G401 (cell line): ENCODE data around the gene ZCRB1. TPM values are rescaled to one million over a fixed set of nuclear protein-coding genes. Genes with fewer than 3 reads are reported as not detected.

ENCODE experiments used
- DNase-seq: peaks from one replicate; pipeline ENCODE4 v3.0.0-alpha.2; 2015; ENCODE audit warnings: low spot score
- in situ Hi-C: cut with HindIII; loops from 2 replicates; pipeline ENCODE4 v1.10.0; 2016; ENCODE audit warnings: low sequenced_read_pairs, mixed read lengths
- total RNA-seq: library from RNA; depleted of rRNA; stranded (reverse); fragments of >200 nt; shearing (Covaris generic); gene quantifications from 2 replicates; pipeline ENCODE4 v1.2.3, GENCODE V29; 2014; rRNA removed

Gene ZCRB1
- total RNA-seq, 1 experiment from 2014 or later = 98.1 TPM

DNA sequence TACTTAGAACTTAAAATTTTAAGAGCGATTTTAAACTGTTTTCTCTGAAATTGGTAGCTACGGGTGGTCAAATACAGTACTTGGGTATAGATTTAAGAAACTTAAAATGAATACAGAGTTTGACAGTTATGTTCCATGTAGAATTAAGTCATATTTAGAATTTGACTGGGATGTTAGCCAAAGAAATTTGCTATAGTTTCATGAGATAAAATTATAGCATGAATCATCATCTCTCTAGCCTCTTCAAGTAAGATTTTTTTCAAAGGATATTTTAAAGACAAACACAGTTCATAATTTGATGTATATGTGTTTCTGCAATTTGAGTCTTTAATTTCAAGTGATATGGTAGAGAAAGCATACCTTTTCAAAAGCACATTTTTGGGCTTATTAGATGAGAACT is 41.0 kb downstream of the ZCRB1 start:
- in situ Hi-C loops = no loop called here
- no peak for DNase-seq

DNA sequence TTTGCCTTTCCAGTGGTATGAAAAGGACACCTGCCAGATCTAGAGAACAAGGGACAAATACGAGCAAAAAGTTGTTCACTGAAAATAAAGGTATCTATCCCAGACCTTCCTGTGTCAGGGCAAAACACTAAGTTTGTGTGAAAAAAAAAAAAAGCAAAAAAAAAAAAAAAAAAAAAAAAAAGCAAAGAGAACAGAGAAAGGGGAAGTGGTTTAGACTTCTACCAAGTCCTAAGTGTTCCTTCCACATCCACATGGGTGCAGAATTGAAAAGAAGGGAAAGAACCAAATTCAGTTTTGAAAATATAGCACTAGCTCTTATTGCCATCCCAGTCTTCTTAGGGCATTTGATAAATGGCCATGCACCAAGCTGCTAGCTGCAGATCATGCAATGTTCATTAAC is 41.7 kb downstream of the ZCRB1 start:
- no peak for DNase-seq
- in situ Hi-C loops = no loop called here

DNA sequence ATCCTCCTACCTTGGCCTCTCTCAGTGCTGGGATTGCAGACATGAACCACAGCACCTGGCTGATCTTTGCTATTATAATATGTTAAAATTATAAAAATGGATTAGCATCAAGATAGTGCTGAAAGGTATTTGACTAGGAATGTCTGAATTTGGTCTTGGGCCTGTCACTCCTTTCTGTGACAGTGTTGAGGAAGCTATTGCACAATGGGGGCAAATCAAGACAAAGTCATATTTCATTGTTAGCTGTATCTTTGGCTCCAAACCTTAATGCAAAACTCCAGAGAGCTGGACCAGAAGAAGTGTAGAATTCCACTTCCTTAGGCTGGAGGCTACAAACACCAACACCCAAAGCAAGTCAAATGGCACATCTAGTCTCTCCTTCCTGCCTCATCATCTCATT is 42.2 kb downstream of the ZCRB1 start:
- in situ Hi-C loops = no loop called here
- DNase-seq = no peak

DNA sequence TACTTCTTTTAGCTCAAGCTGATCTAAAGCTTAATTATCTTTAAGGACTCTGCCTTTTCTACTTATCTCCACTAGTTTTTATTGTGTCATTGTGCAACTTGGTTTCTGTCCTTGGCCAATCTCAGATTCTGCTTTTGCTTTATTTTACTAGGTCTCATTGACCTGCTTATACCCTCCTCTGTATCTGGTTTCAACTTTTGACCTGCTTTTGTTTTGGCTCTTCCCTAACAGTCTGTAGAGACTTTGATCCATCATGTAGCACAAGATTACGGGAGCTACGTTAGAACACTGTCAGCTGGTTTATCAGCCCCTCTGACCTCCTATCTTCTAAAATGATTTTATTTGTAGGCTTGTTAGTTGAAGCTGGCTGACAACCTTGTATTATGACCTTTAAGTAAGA is 43.6 kb downstream of the ZCRB1 start:
- in situ Hi-C loops = no loop called here
- no peak for DNase-seq

DNA sequence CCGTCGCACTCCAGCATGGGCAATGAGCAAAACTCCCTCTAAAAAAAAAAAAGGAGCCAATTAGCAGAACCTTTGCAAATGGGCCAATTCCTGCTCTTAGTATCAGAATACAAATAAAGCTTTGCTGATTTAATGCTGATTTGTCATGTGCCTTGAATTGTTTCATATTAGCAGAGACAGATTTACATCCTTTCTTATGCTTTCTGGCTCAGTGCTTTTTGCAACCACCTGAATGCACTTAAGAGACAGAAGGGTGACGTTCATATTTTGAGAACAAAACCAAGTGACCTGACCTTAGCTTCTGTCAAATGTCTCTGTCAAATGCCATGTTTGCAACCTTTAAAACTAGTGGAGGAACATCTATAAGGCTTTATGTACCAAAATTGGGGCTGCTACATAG is 44.0 kb downstream of the ZCRB1 start:
- in situ Hi-C loops = no loop called here
- no peak for DNase-seq

DNA sequence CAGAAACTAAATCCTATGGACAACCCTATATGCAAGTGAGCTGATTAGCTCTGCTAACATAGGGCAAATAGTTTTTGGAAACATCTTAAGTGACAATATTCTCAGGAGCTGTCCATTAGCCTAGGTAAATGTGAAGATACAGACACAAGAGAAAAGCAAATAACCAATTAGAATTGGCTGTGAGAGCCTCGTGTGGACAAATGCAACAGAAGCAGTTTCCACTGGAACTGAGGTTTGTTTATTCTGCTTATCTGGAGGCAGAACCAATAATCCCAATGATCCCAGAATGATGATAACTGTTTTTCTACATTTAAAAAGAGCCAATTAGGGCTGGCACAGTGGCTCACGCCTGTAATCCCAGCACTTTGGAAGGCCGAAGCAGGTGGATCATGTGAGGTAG is 44.6 kb downstream of the ZCRB1 start:
- no peak for DNase-seq
- in situ Hi-C loops = no loop called here

DNA sequence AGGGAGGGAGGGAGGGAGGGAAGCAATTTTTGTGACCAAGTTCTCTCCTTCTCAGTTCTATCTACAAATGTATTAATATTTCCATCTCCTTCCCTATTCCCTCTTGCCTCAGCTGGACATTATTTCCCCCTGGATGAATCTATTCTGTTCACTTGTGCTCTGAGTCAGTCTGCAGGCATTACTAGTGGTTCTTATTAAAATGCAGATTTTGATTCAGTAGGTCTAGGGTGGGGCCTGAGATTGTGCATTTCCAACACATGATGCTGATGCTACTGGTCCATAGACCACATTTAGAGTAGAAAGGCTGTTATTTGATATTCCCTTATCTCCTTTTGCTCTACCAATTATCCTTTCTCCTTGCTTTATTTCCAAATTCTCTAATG is 47.8 kb downstream of the ZCRB1 start:
- in situ Hi-C loops = no loop called here
- DNase-seq = no peak

DNA sequence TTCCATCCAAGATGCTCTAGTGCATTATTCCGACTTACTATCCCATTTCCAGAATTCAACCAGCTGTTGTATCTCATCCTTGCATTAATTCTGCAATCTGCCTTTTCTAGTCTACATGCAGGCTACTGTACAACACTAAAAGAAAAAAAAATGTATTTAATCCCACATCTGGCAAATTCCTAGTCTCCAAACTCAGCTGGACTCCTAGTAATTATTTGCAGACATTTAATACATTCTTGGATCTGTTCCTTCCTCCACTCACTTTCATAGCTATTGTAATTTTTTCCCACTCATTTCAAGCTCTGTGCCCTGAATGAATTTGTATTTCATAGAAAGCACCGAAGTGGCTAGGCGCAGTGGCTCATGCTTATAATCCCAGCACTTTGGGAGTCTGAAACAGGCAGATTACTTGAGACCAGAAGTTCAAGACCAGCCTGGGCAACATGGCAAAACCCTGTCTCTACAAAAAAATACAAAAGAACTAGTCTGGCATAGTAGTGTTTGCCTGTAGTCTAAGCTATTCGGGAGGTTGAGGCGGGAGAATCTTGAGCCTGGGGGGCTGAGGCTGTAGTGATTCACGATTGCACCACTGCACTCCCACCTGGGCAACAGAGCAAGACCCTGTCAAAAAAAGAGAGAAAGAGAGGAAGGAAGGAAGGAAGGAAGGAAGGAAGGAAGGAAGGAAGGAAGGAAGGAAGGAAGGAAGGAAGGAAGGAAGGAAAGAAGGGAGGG is 48.3 kb downstream of the ZCRB1 start:
- in situ Hi-C loops = no loop called here
- no peak for DNase-seq

DNA sequence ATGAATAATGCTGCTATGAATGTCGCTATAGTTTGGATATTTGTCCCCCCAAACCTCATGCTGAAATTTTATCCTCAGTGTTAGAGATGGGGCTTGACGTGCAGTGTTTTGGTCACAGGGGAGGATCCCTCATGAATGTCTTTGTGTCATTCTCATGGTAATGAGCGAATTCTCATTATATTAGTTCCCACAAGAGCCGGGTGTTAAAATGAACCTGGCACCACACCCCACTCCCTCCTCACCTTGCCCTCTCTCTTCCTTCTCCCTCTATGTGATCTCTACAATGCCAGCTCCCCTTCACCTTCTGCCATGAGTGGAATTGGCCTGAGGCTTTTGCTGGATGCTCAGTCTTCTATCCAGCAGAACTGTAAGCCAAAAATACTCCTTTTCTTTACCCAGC is 50.4 kb downstream of the ZCRB1 start:
- no peak for DNase-seq
- in situ Hi-C loops = no loop called here

DNA sequence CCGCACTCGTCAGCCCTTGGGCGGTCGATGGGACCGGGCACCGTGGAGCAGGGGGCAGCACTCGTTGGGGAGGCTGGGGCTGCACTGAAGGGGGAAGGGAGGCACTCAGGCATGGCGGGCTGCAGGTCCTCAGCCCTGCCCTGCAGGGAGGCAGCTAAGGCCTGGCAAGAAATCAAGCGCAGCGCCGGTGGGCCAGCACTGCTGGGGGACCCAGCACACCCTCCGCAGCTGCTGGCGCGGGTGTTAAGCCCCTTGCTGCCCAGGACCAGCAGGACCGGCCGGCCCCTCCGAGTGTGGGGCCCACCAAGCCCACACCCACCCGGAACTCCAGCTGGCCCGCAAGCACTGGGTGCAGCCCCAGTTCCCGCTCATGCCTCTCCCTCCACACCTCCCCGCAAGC is 52.2 kb downstream of the ZCRB1 start:
- in situ Hi-C loops = no loop called here
- DNase-seq = no peak

DNA sequence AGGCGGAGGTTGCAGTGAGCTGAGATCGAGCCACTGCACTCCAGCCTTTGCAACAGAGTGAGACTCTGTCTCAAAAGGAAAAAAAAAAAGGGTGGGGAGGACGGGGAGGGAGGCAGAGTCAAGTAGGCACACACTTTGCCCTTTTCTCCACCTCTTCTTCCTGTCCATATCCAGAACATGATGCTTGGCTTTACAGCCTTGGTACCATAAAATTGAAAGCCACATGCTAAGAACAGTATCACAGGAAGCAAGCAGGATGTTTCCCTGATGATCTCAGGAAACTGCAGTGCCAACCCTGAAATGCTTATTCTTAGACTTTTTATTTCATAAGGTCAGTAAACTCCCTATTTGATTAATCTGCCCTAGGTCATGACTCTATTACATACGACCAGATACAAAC is 55.3 kb downstream of the ZCRB1 start:
- in situ Hi-C loops = no loop called here
- DNase-seq = no peak

DNA sequence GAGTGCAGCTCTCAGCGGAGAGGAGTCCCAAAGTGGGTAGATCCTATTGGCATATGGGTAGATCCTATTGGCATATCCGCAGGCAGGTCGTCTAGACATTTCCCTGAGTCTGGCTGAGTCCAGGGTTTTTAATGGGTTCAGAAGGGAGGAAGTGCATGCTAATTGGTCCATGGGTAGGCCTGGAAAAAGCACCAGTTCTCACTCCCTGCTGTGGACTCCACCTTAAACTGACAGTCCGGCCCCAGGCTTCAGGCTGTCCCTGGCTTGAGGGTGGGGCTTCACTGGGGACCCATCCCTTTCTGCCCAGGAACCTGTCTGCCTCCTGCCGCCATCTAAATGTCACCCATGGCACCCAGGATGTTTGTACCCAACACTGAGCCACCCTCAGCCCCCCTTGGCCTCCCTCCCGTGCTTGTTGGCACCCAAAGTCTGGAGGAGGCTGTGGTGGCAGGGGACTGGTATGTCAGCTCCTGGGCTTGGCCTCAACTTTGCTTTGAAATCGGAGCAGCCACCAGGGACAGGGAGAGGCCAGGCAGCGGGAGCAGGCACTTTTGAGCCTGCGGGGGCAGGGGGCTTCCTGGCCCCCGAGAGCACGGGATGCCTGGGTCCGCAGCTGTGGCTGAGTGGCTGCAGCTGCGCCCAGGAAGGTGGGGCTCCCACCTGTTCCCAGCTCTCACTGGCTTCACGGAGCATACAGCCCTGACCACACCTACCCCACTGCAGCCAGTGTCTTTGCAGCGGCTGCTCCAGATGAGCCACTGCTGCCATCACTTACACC is 58.3 kb downstream of the ZCRB1 start:
- DNase-seq = no peak
- in situ Hi-C loops = no loop called here

DNA sequence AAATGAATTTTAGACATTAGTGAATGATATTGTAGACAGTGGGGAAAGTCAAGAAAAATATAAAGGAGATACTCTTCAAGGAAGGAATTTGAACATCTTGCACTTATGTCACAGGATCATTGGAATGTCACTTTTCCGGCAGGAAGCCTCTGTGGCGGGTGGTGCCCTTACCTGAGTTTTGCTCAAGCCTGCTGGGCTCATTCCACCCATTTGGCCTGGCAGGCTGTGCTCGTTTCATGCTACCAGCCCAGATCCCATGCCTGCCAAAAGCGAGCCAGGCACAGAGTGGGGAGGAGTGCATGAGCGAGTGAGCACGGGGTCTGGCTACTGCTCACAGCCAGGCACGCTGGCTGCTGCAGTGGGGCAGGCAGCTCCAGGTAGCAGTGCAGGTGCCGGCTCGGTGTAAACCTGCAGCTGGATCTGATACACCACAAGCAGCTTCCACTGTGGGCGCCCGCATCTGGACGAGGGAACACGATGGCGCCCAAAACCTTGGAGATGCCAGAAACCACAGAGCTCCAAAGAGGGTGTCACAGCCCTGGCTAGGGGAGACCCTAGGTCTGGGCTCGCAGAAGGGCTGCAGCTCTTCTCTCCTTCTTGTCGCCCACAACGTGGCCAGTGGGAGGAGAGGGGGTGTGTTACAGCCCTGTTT is 59.2 kb downstream of the ZCRB1 start:
- in situ Hi-C loops = no loop called here
- DNase-seq = no peak

DNA sequence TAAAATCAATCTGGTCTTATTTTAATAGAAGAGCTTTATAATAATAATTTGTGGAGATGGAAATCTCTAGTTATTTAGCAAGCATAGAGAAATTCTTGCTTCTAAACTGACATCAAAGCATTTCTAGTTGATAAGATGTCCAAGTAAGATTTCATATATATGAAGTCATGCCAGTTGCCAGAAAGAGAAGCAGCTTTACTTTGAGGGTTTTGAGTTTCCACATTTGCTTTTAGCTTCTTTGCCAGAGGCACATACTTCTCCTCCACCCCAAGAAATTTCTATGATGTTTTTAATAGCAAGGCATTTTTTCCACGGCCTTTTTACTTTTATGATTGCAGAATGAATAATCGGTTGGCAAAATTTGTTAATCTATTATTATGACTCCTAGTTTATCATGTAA is 63.6 kb downstream of the ZCRB1 start:
- in situ Hi-C loops = no loop called here
- no peak for DNase-seq

Other genes starting within 250 kb of the ZCRB1 start
- 6.2 and 16.0 TPM in 2 replicates for gene GXYLT1, start 181.2 kb downstream of the ZCRB1 start, total RNA-seq
- 12.4 and 18.6 TPM in 2 replicates for gene YAF2, start 87.8 kb downstream of the ZCRB1 start, total RNA-seq
- gene PPHLN1, start 73 bp upstream of the ZCRB1 start, total RNA-seq = 24.9 and 34.1 TPM in 2 replicates